Peyer's patch (tissue), 4 donors: ENCODE measurements around the gene SHC3.

Experiments
- CTCF ChIP-seq, 6 experiments: fragments of 450-650 bp in 4 of 6; fragments of 200-600 bp in 2 of 6; sonication (generic) in 1 of 6; IDR thresholded peaks; one replicate each; pipeline ENCODE4 v1.5.1; 2017 to 2019; ENCODE audit warnings: antibody characterized with exemption in 6 of 6, mild to moderate bottlenecking in 3 of 6, moderate library complexity in 1 of 6
- POLR2A ChIP-seq, 2 donors: fragments of 450-650 bp; IDR thresholded peaks; one replicate each; pipeline ENCODE4 v1.5.1; 2017; ENCODE audit warnings: antibody characterized with exemption in 2 of 2, mild to moderate bottlenecking in 2 of 2, moderate library complexity in 2 of 2

- TF ChIP-seq CTCF (IDR thresholded peaks at IDR 0.05) (no peak), POLR2A (IDR thresholded peaks at IDR 0.05) (no peak)
These were observed 4.3 kb downstream of the SHC3 start for GRCh38 chr9:89174291-89174690.
